ENCODE results near the gene STK39.

The STK39 gene

GRCh38 chr2:168075446-168075845 is 171.9 kb downstream of the STK39 start:
- no peak overlapping the region for H3K4me2 ChIP-seq (ENCODE audit: low read length)
- H3K4me3 ChIP-seq (ENCODE audit: low read length), result no peak overlapping the region
- H3K27ac ChIP-seq (ENCODE audit: low read depth, low read length), result no peak overlapping the region
- no peaks in the 10 kb centered on the region for H3K27me3 ChIP-seq (ENCODE audit: control insufficient read depth, low read length)
- no peaks in the 10 kb centered on the region for H3K79me2 ChIP-seq (ENCODE audit: control insufficient read depth, low read length)
- H3K4me1 ChIP-seq (ENCODE audit: control insufficient read depth, low read length), result no peaks in the 10 kb centered on the region
- no peaks in the 10 kb centered on the region for H3F3A ChIP-seq (ENCODE audit: control insufficient read depth, insufficient read depth)
- no peaks in the 10 kb centered on the region; the same call in 1 of the 2 replicates for H3K36me3 ChIP-seq (ENCODE audit: control insufficient read depth, low read length)
- H3K9me3 ChIP-seq (ENCODE audit: control insufficient read depth, insufficient read depth, low read length), result no peaks in the 10 kb centered on the region
- no peaks in the 10 kb centered on the region for H4K20me1 ChIP-seq (ENCODE audit: control insufficient read depth, insufficient read depth, low read depth, low read length)
- no peaks in the 10 kb centered on the region for H3K9me2 ChIP-seq (replicated peaks; ENCODE audit: control insufficient read depth, low read length)
- no peak for TF ChIP-seq CTCF (IDR thresholded peaks at IDR 0.05; ENCODE audit: low read depth, low read length, poor library complexity, severe bottlenecking)
- TF ChIP-seq EZH2phosphoT487 (IDR thresholded peaks at IDR 0.05; ENCODE audit: borderline replicate concordance, low read length), result no peak

GRCh38 chr2:168072626-168073303 is 174.6 kb downstream of the STK39 start:
- Histone ChIP-seq H3K27ac (ENCODE audit: low read depth, low read length) (no peak overlapping the region), H3K27me3 (ENCODE audit: control insufficient read depth, low read length) (no peaks in the 10 kb centered on the region), H3K4me3 (ENCODE audit: low read length) (no peak overlapping the region), H3K36me3 (ENCODE audit: control insufficient read depth, low read length) (no peaks in the 10 kb centered on the region; the same call in 1 of the 2 replicates), H3K4me1 (ENCODE audit: control insufficient read depth, low read length) (no peaks in the 10 kb centered on the region), H3K9me2 (replicated peaks; ENCODE audit: control insufficient read depth, low read length) (no peaks in the 10 kb centered on the region), H3K79me2 (ENCODE audit: control insufficient read depth, low read length) (no peaks in the 10 kb centered on the region), H4K20me1 (ENCODE audit: control insufficient read depth, insufficient read depth, low read depth, low read length) (no peaks in the 10 kb centered on the region), H3F3A (ENCODE audit: control insufficient read depth, insufficient read depth) (no peaks in the 10 kb centered on the region), H3K4me2 (ENCODE audit: low read length) (no peak overlapping the region), H3K9me3 (ENCODE audit: control insufficient read depth, insufficient read depth, low read length) (no peaks in the 10 kb centered on the region)
- TF ChIP-seq CTCF (IDR thresholded peaks at IDR 0.05; ENCODE audit: low read depth, low read length, poor library complexity, severe bottlenecking) (no peak), EZH2phosphoT487 (IDR thresholded peaks at IDR 0.05; ENCODE audit: borderline replicate concordance, low read length) (no peak)

- Histone ChIP-seq H3K9me2 (replicated peaks; ENCODE audit: control insufficient read depth, low read length) (no peaks in the 10 kb centered on the region), H3K27me3 (ENCODE audit: control insufficient read depth, low read length) (no peaks in the 10 kb centered on the region), H3K4me3 (ENCODE audit: low read length) (no peak overlapping the region), H3K27ac (ENCODE audit: low read depth, low read length) (no peak overlapping the region), H3K36me3 (ENCODE audit: control insufficient read depth, low read length) (peaks cover 7% of the 10 kb centered on the region; the same call in 1 of the 2 replicates), H3F3A (ENCODE audit: control insufficient read depth, insufficient read depth) (no peaks in the 10 kb centered on the region), H4K20me1 (ENCODE audit: control insufficient read depth, insufficient read depth, low read depth, low read length) (no peaks in the 10 kb centered on the region), H3K4me2 (ENCODE audit: low read length) (no peak overlapping the region), H3K9me3 (ENCODE audit: control insufficient read depth, insufficient read depth, low read length) (no peaks in the 10 kb centered on the region), H3K4me1 (ENCODE audit: control insufficient read depth, low read length) (no peaks in the 10 kb centered on the region), H3K79me2 (ENCODE audit: control insufficient read depth, low read length) (no peaks in the 10 kb centered on the region)
- TF ChIP-seq CTCF (IDR thresholded peaks at IDR 0.05; ENCODE audit: low read depth, low read length, poor library complexity, severe bottlenecking) (no peak), EZH2phosphoT487 (IDR thresholded peaks at IDR 0.05; ENCODE audit: borderline replicate concordance, low read length) (no peak)
Measured at GRCh38 chr2:168064011-168064998, 183.1 kb downstream of the STK39 start.
